H9 (cell line): Measurements from ENCODE around the gene DPP6. TPM values are rescaled to one million over a fixed set of nuclear protein-coding genes. Genes with fewer than 3 reads are reported as not detected.

Source experiments
- DNase-seq: peaks from one replicate; pipeline ENCODE4 v3.0.0-alpha.2; 2017
- H2AFZ ChIP-seq: one replicate; pipeline ENCODE4 v1.6.1; 2013; ENCODE audit warnings: mild to moderate bottlenecking, low read length, control low read depth, moderate library complexity
- H2AK5ac ChIP-seq: 2 replicates; pipeline ENCODE4 v1.6.1; 2013; ENCODE audit warnings: low read length, control low read depth, mixed read lengths; ENCODE audit not compliant: insufficient read length
- H2BK120ac ChIP-seq: one replicate; pipeline ENCODE4 v1.6.1; 2013; ENCODE audit warnings: low read depth, mild to moderate bottlenecking, low read length, control low read depth, inconsistent platforms; ENCODE audit not compliant: poor library complexity, severe bottlenecking
- H2BK12ac ChIP-seq: 2 replicates; pipeline ENCODE4 v1.6.1; 2013; ENCODE audit warnings: low read length, control low read depth, mixed read lengths, low read depth; ENCODE audit not compliant: insufficient read length
- H2BK15ac ChIP-seq: 2 replicates; pipeline ENCODE4 v1.6.1; 2013; ENCODE audit warnings: low read depth, low read length, control low read depth
- H2BK20ac ChIP-seq: one replicate; pipeline ENCODE4 v1.6.1; 2013; ENCODE audit warnings: low read depth, mild to moderate bottlenecking, low read length, control low read depth, inconsistent platforms; ENCODE audit not compliant: poor library complexity, severe bottlenecking
- H2BK5ac ChIP-seq: 2 replicates; pipeline ENCODE4 v1.6.1; 2013; ENCODE audit warnings: low read length, control low read depth, mixed read lengths; ENCODE audit not compliant: insufficient read length
- H3K14ac ChIP-seq: 2 replicates; pipeline ENCODE4 v1.6.1; 2013; ENCODE audit warnings: low read length, control low read depth; ENCODE audit not compliant: insufficient read depth
- H3K18ac ChIP-seq: 2 replicates; pipeline ENCODE4 v1.6.1; 2013; ENCODE audit warnings: low read depth, mild to moderate bottlenecking, mixed read lengths, low read length, control low read depth; ENCODE audit not compliant: insufficient read length
- H3K23ac ChIP-seq: 2 replicates; pipeline ENCODE4 v1.6.1; 2013; ENCODE audit warnings: low read length, control low read depth, mixed read lengths, low read depth; ENCODE audit not compliant: insufficient read length
- H3K23me2 ChIP-seq: 2 replicates; pipeline ENCODE4 v1.6.1; 2013; ENCODE audit warnings: low read depth, mild to moderate bottlenecking, mixed read lengths, low read length, control low read depth; ENCODE audit not compliant: insufficient read length, poor library complexity, severe bottlenecking
- H3K27ac ChIP-seq: 2 replicates; pipeline ENCODE4 v1.5.1; 2013; ENCODE audit warnings: low read length, control low read depth, mixed read lengths, low read depth; ENCODE audit not compliant: insufficient read length
- H3K27me3 ChIP-seq: 2 replicates; pipeline ENCODE4 v1.6.1; 2013; ENCODE audit warnings: low read length, control low read depth, inconsistent platforms; ENCODE audit not compliant: insufficient read depth
- H3K4ac ChIP-seq: 2 replicates; pipeline ENCODE4 v1.6.1; 2013; ENCODE audit warnings: low read depth, mild to moderate bottlenecking, control low read depth, inconsistent platforms, low read length, moderate library complexity
- H3K4me1 ChIP-seq: 2 replicates; pipeline ENCODE4 v1.6.1; 2013; ENCODE audit warnings: low read length, control low read depth, inconsistent platforms; ENCODE audit not compliant: insufficient read depth
- H3K4me2 ChIP-seq: 2 replicates; pipeline ENCODE4 v1.6.1; 2013; ENCODE audit warnings: low read length, control low read depth, mixed read lengths; ENCODE audit not compliant: insufficient read length, insufficient read depth
- H3K56ac ChIP-seq: 2 replicates; pipeline ENCODE4 v1.6.1; 2013; ENCODE audit warnings: low read depth, mild to moderate bottlenecking, mixed read lengths, low read length, control low read depth; ENCODE audit not compliant: insufficient read length
- H3K79me1 ChIP-seq: 2 replicates; pipeline ENCODE4 v1.6.1; 2013; ENCODE audit warnings: low read depth, mild to moderate bottlenecking, moderate library complexity, low read length, control low read depth, inconsistent platforms; ENCODE audit not compliant: insufficient read depth, poor library complexity, severe bottlenecking
- H3K79me2 ChIP-seq: 2 replicates; pipeline ENCODE4 v1.6.1; 2013; ENCODE audit warnings: low read length, control low read depth, inconsistent platforms; ENCODE audit not compliant: insufficient read depth
- H3K9ac ChIP-seq: 2 replicates; pipeline ENCODE4 v1.6.1; 2013; ENCODE audit warnings: low read length, control low read depth, mixed read lengths; ENCODE audit not compliant: insufficient read length; ENCODE audit errors: extremely low read depth
- H3K9me3 ChIP-seq: one replicate; pipeline ENCODE4 v1.6.1; 2013; ENCODE audit warnings: low read depth, low read length, inconsistent platforms; ENCODE audit not compliant: control insufficient read depth
- H3T11ph ChIP-seq: one replicate; pipeline ENCODE4 v1.6.1; 2013; ENCODE audit warnings: mild to moderate bottlenecking, low read length, control low read depth, inconsistent platforms
- H4K20me1 ChIP-seq: one replicate; pipeline ENCODE4 v1.6.1; 2013; ENCODE audit not compliant: control insufficient read depth, insufficient read length, insufficient read depth
- H4K5ac ChIP-seq: 2 replicates; pipeline ENCODE4 v1.6.1; 2013; ENCODE audit warnings: low read depth, mild to moderate bottlenecking, mixed read lengths, low read length, control low read depth; ENCODE audit not compliant: insufficient read length
- H4K8ac ChIP-seq: replicated peaks from 2 replicates; pipeline ENCODE4 v1.6.1; 2013; ENCODE audit warnings: low read length, control low read depth, mixed read lengths, low read depth; ENCODE audit not compliant: insufficient read length
- H4K91ac ChIP-seq: 2 replicates; pipeline ENCODE4 v1.6.1; 2013; ENCODE audit warnings: low read depth, mild to moderate bottlenecking, moderate library complexity, mixed read lengths, low read length, control low read depth; ENCODE audit not compliant: insufficient read length
- H3K27ac Mint-ChIP-seq, 3 experiments: 2 replicates in 2 of 3; 3 replicates in 1 of 3; pipeline ENCODE4 v1.8.0; 2020 to 2021; ENCODE audit warnings: mixed read lengths in 3 of 3, mild to moderate bottlenecking in 1 of 3, moderate library complexity in 1 of 3
- H3K27me3 Mint-ChIP-seq: 2 replicates; pipeline ENCODE4 v1.8.0; 2021; ENCODE audit warnings: low read depth, mild to moderate bottlenecking, moderate library complexity, mixed read lengths
- H3K36me3 Mint-ChIP-seq, 3 experiments: 2 replicates in 2 of 3; 3 replicates in 1 of 3; pipeline ENCODE4 v1.8.0; 2020 to 2021; ENCODE audit warnings: low read depth in 3 of 3, mixed read lengths in 3 of 3; ENCODE audit not compliant: insufficient read depth in 1 of 3
- H3K4me1 Mint-ChIP-seq, 2 experiments: 2 replicates each; pipeline ENCODE4 v1.8.0; 2020; ENCODE audit warnings: mixed read lengths in 2 of 2
- H3K4me3 Mint-ChIP-seq, 2 experiments: 2 replicates in 1 of 2; 3 replicates in 1 of 2; pipeline ENCODE4 v1.8.0; 2020 to 2021; ENCODE audit warnings: mild to moderate bottlenecking in 2 of 2, mixed read lengths in 2 of 2, moderate library complexity in 1 of 2
- H3K9me3 Mint-ChIP-seq, 2 experiments: 2 replicates in 1 of 2; 3 replicates in 1 of 2; pipeline ENCODE4 v1.8.0; 2020; ENCODE audit warnings: mild to moderate bottlenecking in 2 of 2, mixed read lengths in 2 of 2, moderate library complexity in 1 of 2
- CTCF ChIP-seq: fragments of 200-600 bp; sonication (generic); conservative IDR thresholded peaks from 3 replicates; pipeline ENCODE4 v1.8.0; 2021; ENCODE audit warnings: antibody characterized with exemption, mild to moderate bottlenecking
- WGBS: extraction: QIAGEN DNeasy Blood & Tissue Kit; methylation state at CpG from one replicate; pipeline ENCODE4 v1.1.7; 2013; ENCODE audit warnings: missing lambda C conversion rate, low lambda C conversion rate, mixed read lengths; ENCODE audit not compliant: insufficient read length; ENCODE audit errors: extremely low coverage; 5-methylcytosine and 5-hydroxymethylcytosine counted together
- total RNA-seq: library from RNA; stranded (reverse); gene quantifications from 2 replicates; pipeline ENCODE4 v1.2.1, GENCODE V29; 2021

Gene DPP6
- total RNA-seq, 1 experiment from 2014 or later, result 4.5 TPM

- no peak overlapping the region for H3K4me2 ChIP-seq
These were observed 840.3 kb downstream of the DPP6 start for GRCh38 chr7:154892459-154892858.

More at GRCh38 chr7:154892459-154892858, 840.3 kb downstream of the DPP6 start:
- H3K4me3 Mint-ChIP-seq, result peak overlapping the region in 1 of 2 experiments; percentile 49; a peak in 2 of 5 replicates
- no peak overlapping the region for H2BK15ac ChIP-seq
- H3K14ac ChIP-seq, result no peak overlapping the region
- H4K8ac ChIP-seq, result no peak overlapping the region
- H4K91ac ChIP-seq, result no peak overlapping the region
- no peak overlapping the region for H2BK12ac ChIP-seq
- peak; percentile 83 for DNase-seq
- no peak overlapping the region for H3K4ac ChIP-seq
- peaks cover 5 to 8% of the 10 kb centered on the region in 2 experiments for H3K4me1 Mint-ChIP-seq
- TF ChIP-seq CTCF, result peak; percentile 60
- H3K18ac ChIP-seq, result no peak overlapping the region
- no peak overlapping the region for H2BK5ac ChIP-seq
- H3K36me3 Mint-ChIP-seq, result peaks cover 0 to 5% (median 5%) of the 10 kb centered on the region in 3 experiments; a peak in 3 of 7 replicates
- H3K23me2 ChIP-seq, result no peaks in the 10 kb centered on the region
- H4K5ac ChIP-seq, result no peak overlapping the region
- no CpG with 5 or more reads among the region's 28 CpGs for WGBS
- H3K23ac ChIP-seq, result no peak overlapping the region
- H3K79me2 ChIP-seq, result no peaks in the 10 kb centered on the region
- H3K9me3 Mint-ChIP-seq, result peaks cover 7 to 11% of the 10 kb centered on the region in 2 experiments; a peak in 3 of 5 replicates
- H3K27ac ChIP-seq, result no peak overlapping the region
- no peak overlapping the region for H3T11ph ChIP-seq
- no peak overlapping the region for H2AK5ac ChIP-seq
- no peaks in the 10 kb centered on the region for H3K4me1 ChIP-seq
- H3K79me1 ChIP-seq, result no peaks in the 10 kb centered on the region
- H3K27me3 Mint-ChIP-seq, result peaks cover 8% of the 10 kb centered on the region; the same call in 1 of the 2 replicates
- no peak overlapping the region for H3K56ac ChIP-seq
- no peaks in the 10 kb centered on the region for H4K20me1 ChIP-seq
- H3K27me3 ChIP-seq, result no peaks in the 10 kb centered on the region
- no peak overlapping the region for H3K9ac ChIP-seq
- no peaks in the 10 kb centered on the region for H3K9me3 ChIP-seq
- H2BK20ac ChIP-seq, result no peak overlapping the region
- no peak overlapping the region for H2BK120ac ChIP-seq
- no peak overlapping the region for H3K27ac Mint-ChIP-seq
- H2AFZ ChIP-seq, result no peak overlapping the region
